HEK293T (cell line): Measurements from ENCODE around the gene NUMBL.

ENCODE experiments used
- BHLHE40 ChIP-seq: fragments of 450-650 bp; IDR thresholded peaks from 2 replicates; pipeline ENCODE4 v1.6.1; 2016; ENCODE audit warnings: mild to moderate bottlenecking, moderate library complexity, borderline replicate concordance
- CTBP1 ChIP-seq: fragments of 450-650 bp; IDR thresholded peaks from 2 replicates; pipeline ENCODE4 v1.6.1; 2016; ENCODE audit warnings: borderline replicate concordance
- FOXA1 ChIP-seq: fragments of 450-650 bp; IDR thresholded peaks from 2 replicates; pipeline ENCODE4 v1.6.1; 2016; ENCODE audit warnings: mild to moderate bottlenecking
- FOXK2 ChIP-seq: fragments of 450-650 bp; IDR thresholded peaks from 2 replicates; pipeline ENCODE4 v1.6.1; 2016; ENCODE audit warnings: mild to moderate bottlenecking
- FOXM1 ChIP-seq: fragments of 450-650 bp; IDR thresholded peaks from 2 replicates; pipeline ENCODE4 v1.6.1; 2017; ENCODE audit warnings: mild to moderate bottlenecking, borderline replicate concordance
- HDGF ChIP-seq: fragments of 450-650 bp; IDR thresholded peaks from 2 replicates; pipeline ENCODE4 v1.6.1; 2017; ENCODE audit warnings: antibody characterized with exemption, borderline replicate concordance
- L3MBTL2 ChIP-seq: fragments of 450-650 bp; conservative IDR thresholded peaks from 2 replicates; pipeline ENCODE4 v1.6.1; 2016; ENCODE audit warnings: mild to moderate bottlenecking
- LEF1 ChIP-seq: fragments of 450-650 bp; IDR thresholded peaks from 2 replicates; pipeline ENCODE4 v1.6.1; 2017; ENCODE audit warnings: mild to moderate bottlenecking, borderline replicate concordance
- NFRKB ChIP-seq: fragments of 450-650 bp; IDR thresholded peaks from 2 replicates; pipeline ENCODE4 v1.6.1; 2016; ENCODE audit warnings: mild to moderate bottlenecking, moderate library complexity
- SP1 ChIP-seq: fragments of 450-650 bp; IDR thresholded peaks from 2 replicates; pipeline ENCODE4 v1.6.1; 2017
- TARDBP ChIP-seq: fragments of 450-650 bp; IDR thresholded peaks from 2 replicates; pipeline ENCODE4 v1.6.1; 2016
- ZNF384 ChIP-seq: fragments of 450-650 bp; IDR thresholded peaks from 2 replicates; pipeline ENCODE4 v1.6.1; 2016
- TF ChIP-seq, protein P1 (sequence below): fragments of 450-650 bp; IDR thresholded peaks from 2 replicates; pipeline ENCODE4 v1.6.1; 2016

DNA sequence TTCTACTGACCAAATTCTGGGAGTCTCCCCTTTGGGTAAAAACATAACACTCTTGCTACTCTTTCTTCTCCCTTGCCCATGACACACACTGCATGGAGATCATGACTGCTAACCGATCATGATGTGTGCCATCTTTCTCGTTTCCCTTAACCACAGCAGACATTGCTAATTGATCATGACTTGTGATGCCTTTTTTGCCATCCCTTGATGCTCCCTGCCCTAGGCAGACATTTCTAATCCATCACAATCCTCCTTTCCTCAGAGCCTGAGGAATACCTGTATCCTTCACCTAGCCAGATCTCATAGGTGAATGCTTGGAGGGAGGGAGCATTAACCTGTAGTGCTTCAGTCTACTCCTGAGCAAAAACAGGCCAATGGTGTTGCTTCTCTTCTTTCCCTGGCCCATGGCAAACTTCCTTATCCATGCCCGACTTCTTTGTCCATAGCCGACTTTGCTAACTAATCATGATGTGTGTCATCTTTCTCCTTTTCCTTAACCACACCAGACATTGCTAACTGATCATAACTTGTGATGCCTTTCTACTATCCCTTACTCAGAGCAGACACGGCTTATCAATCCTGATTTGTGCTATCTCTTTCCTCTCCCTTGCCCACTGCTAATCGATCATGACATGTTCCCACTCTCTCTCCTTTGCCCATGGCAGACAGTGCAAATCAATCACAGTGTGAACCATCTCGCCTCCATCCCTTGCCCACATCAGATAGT is 17.7 kb downstream of the NUMBL start:
- TF ChIP-seq FOXM1 (no peak), SP1 (no peak), BHLHE40 (no peak), LEF1 (no peak), CTBP1 (no peak), L3MBTL2 (no peak), NFRKB (no peak), FOXK2 (no peak), HDGF (no peak), TARDBP (no peak), ZNF384 (no peak), FOXA1 (no peak)
- TF ChIP-seq, protein P1, sequence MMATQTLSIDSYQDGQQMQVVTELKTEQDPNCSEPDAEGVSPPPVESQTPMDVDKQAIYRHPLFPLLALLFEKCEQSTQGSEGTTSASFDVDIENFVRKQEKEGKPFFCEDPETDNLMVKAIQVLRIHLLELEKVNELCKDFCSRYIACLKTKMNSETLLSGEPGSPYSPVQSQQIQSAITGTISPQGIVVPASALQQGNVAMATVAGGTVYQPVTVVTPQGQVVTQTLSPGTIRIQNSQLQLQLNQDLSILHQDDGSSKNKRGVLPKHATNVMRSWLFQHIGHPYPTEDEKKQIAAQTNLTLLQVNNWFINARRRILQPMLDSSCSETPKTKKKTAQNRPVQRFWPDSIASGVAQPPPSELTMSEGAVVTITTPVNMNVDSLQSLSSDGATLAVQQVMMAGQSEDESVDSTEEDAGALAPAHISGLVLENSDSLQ = no peak
